Right lobe of liver (tissue), 4 donors: Measurements from ENCODE around the gene ADA.

Experiments
- POLR2A ChIP-seq: fragments of 450-650 bp; IDR thresholded peaks from one replicate; pipeline ENCODE4 v1.6.1; 2017; ENCODE audit warnings: antibody characterized with exemption, mild to moderate bottlenecking
- TF ChIP-seq, protein P1 (sequence below), 4 donors: fragments of 200-600 bp in 3 of 4; fragments of 450-650 bp in 1 of 4; IDR thresholded peaks; one replicate each; pipeline versions ENCODE4 v1.5.1 to v1.8.0; 2016 to 2022; ENCODE audit warnings: antibody characterized with exemption in 4 of 4, mild to moderate bottlenecking in 2 of 4
- donor health status: DM: no; HTN: no; CAD: no.
- donor health status: DM: no; HTN: no; CAD: no.
- donor health status: DM: no; HTN: yes; CAD: no.

DNA sequence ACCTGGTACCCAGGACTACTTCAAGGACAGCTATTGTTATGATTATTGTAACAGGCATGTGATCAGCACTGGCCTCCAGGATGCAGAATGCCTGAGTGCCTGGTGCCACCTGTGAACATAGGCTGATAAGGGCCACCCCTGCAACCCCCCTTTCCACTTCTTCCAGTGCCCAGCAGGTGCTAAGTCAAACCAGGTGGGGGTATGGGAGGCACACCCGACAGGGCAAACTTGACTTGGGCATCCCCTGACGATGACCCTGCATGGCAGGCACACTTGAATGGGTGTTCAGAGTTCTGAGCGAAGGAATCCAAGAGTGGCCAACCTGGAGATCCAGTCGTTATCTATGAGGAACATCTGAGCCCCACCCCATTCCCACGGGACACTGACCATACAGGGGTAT, 3.4 kb downstream of the ADA start:
- no peak for TF ChIP-seq POLR2A
- TF ChIP-seq, protein P1, sequence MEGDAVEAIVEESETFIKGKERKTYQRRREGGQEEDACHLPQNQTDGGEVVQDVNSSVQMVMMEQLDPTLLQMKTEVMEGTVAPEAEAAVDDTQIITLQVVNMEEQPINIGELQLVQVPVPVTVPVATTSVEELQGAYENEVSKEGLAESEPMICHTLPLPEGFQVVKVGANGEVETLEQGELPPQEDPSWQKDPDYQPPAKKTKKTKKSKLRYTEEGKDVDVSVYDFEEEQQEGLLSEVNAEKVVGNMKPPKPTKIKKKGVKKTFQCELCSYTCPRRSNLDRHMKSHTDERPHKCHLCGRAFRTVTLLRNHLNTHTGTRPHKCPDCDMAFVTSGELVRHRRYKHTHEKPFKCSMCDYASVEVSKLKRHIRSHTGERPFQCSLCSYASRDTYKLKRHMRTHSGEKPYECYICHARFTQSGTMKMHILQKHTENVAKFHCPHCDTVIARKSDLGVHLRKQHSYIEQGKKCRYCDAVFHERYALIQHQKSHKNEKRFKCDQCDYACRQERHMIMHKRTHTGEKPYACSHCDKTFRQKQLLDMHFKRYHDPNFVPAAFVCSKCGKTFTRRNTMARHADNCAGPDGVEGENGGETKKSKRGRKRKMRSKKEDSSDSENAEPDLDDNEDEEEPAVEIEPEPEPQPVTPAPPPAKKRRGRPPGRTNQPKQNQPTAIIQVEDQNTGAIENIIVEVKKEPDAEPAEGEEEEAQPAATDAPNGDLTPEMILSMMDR (IDR thresholded peaks at IDR 0.05), result no peak
